H7 (cell line): ENCODE results near the gene KLLN. TPM values are rescaled to one million over a fixed set of nuclear protein-coding genes. Genes with fewer than 3 reads are reported as not detected.

Experiments
- total RNA-seq: library from RNA; depleted of rRNA; stranded (reverse); fragments of >200 nt; shearing (Covaris generic); gene quantifications from 2 replicates; pipeline ENCODE4 v1.2.3, GENCODE V29; 2014; rRNA removed

The KLLN gene
- total RNA-seq, 1 experiment from 2014 or later = 0.10 TPM

Other genes starting within 250 kb of the KLLN start
- gene PAPSS2, start 203.7 kb downstream of the KLLN start, total RNA-seq = 25.3 and 25.8 TPM in 2 replicates
- 37.5 and 47.2 TPM in 2 replicates for gene ATAD1, start 45.3 kb downstream of the KLLN start, total RNA-seq
- 25.5 and 53.6 TPM in 2 replicates for gene PTEN, start 92 bp upstream of the KLLN start, total RNA-seq